Liver (tissue), 9 donors: Measurements from ENCODE around the gene FNDC1. TPM values are rescaled to one million over a fixed set of nuclear protein-coding genes. Genes with fewer than 3 reads are reported as not detected.

ENCODE experiments used
- DNase-seq: peaks from one replicate; pipeline ENCODE4 v3.0.0-alpha.2; 2017; ENCODE audit warnings: low spot score
- H3K27ac ChIP-seq, 2 donors: one replicate each; pipeline ENCODE4 v1.7.0; 2013; ENCODE audit warnings: inconsistent platforms in 2 of 2, low read length in 2 of 2, control low read depth in 1 of 2, low read depth in 1 of 2, mild to moderate bottlenecking in 1 of 2
- H3K27me3 ChIP-seq, 4 donors: one replicate each; pipeline versions ENCODE4 v1.6.1 to v1.7.0; 2013; ENCODE audit warnings: low read length in 3 of 4, inconsistent platforms in 1 of 4, mild to moderate bottlenecking in 1 of 4, moderate library complexity in 1 of 4; ENCODE audit not compliant: control insufficient read depth in 4 of 4, insufficient read depth in 4 of 4
- H3K36me3 ChIP-seq, 4 donors: one replicate each; pipeline versions ENCODE4 v1.6.1 to v1.7.0; 2013; ENCODE audit warnings: low read length in 3 of 4, mild to moderate bottlenecking in 3 of 4, low read depth in 1 of 4, moderate library complexity in 1 of 4; ENCODE audit not compliant: control insufficient read depth in 4 of 4, insufficient read depth in 3 of 4
- H3K4me1 ChIP-seq, 4 donors: one replicate each; pipeline versions ENCODE4 v1.6.1 to v1.7.0; 2013; ENCODE audit warnings: low read length in 3 of 4, mild to moderate bottlenecking in 3 of 4, moderate library complexity in 1 of 4; ENCODE audit not compliant: control insufficient read depth in 4 of 4, insufficient read depth in 4 of 4
- H3K4me3 ChIP-seq, 3 donors: one replicate each; pipeline versions ENCODE4 v1.6.1 to v1.7.0; 2013; ENCODE audit warnings: low read length in 3 of 3, control low read depth in 1 of 3, low read depth in 1 of 3, mild to moderate bottlenecking in 1 of 3
- H3K9ac ChIP-seq, 2 donors: one replicate each; pipeline ENCODE4 v1.7.0; 2013; ENCODE audit warnings: low read length in 2 of 2, mild to moderate bottlenecking in 2 of 2, moderate library complexity in 2 of 2, control low read depth in 1 of 2, low read depth in 1 of 2
- H3K9me3 ChIP-seq, 4 donors: one replicate each; pipeline versions ENCODE4 v1.6.1 to v1.7.0; 2013; ENCODE audit warnings: low read length in 3 of 4; ENCODE audit not compliant: control insufficient read depth in 4 of 4
- EGR1 ChIP-seq, 2 donors: IDR thresholded peaks; 2 replicates each; pipeline ENCODE4 v1.6.1; 2016 to 2018; ENCODE audit warnings: antibody characterized with exemption in 2 of 2, low read depth in 2 of 2
- FOXA1 ChIP-seq: IDR thresholded peaks from 2 replicates; pipeline ENCODE4 v1.6.1; 2016; ENCODE audit warnings: antibody characterized with exemption
- FOXA2 ChIP-seq: IDR thresholded peaks from 2 replicates; pipeline ENCODE4 v1.6.1; 2016; ENCODE audit warnings: antibody characterized with exemption
- GABPA ChIP-seq, 2 donors: IDR thresholded peaks in 1 of 2; conservative IDR thresholded peaks in 1 of 2; 2 replicates each; pipeline ENCODE4 v1.6.1; 2016; ENCODE audit warnings: antibody characterized with exemption in 2 of 2, mild to moderate bottlenecking in 1 of 2, moderate library complexity in 1 of 2
- HNF4A ChIP-seq, 2 donors: conservative IDR thresholded peaks; 2 replicates each; pipeline ENCODE4 v1.6.1; 2016; ENCODE audit warnings: antibody characterized with exemption in 2 of 2, mild to moderate bottlenecking in 2 of 2
- HNF4G ChIP-seq: IDR thresholded peaks from 2 replicates; pipeline ENCODE4 v1.6.1; 2016; ENCODE audit warnings: antibody characterized with exemption
- JUND ChIP-seq, 2 donors: IDR thresholded peaks; 2 replicates each; pipeline ENCODE4 v1.6.1; 2016; ENCODE audit warnings: antibody characterized with exemption in 2 of 2
- MAX ChIP-seq: IDR thresholded peaks from 2 replicates; pipeline ENCODE4 v1.6.1; 2016; ENCODE audit warnings: antibody characterized with exemption
- NR2F2 ChIP-seq: IDR thresholded peaks from 2 replicates; pipeline ENCODE4 v1.6.1; 2016; ENCODE audit warnings: antibody characterized with exemption
- RAD21 ChIP-seq, 2 donors: IDR thresholded peaks; 2 replicates each; pipeline ENCODE4 v1.6.1; 2016; ENCODE audit warnings: antibody characterized with exemption in 2 of 2, mild to moderate bottlenecking in 2 of 2
- RXRA ChIP-seq, 2 donors: IDR thresholded peaks; 2 replicates each; pipeline ENCODE4 v1.6.1; 2017 to 2018; ENCODE audit warnings: antibody characterized with exemption in 2 of 2, mild to moderate bottlenecking in 1 of 2
- SP1 ChIP-seq: IDR thresholded peaks from 2 replicates; pipeline ENCODE4 v1.6.1; 2018; ENCODE audit warnings: antibody characterized with exemption, mild to moderate bottlenecking
- TAF1 ChIP-seq: conservative IDR thresholded peaks from 2 replicates; pipeline ENCODE4 v1.6.1; 2016; ENCODE audit warnings: antibody characterized with exemption, mild to moderate bottlenecking
- YY1 ChIP-seq: IDR thresholded peaks from 2 replicates; pipeline ENCODE4 v1.6.1; 2016; ENCODE audit warnings: antibody characterized with exemption, mild to moderate bottlenecking
- ZBTB33 ChIP-seq: IDR thresholded peaks from 2 replicates; pipeline ENCODE4 v1.6.1; 2016; ENCODE audit warnings: antibody characterized with exemption
- WGBS: extraction: QIAGEN DNeasy Blood & Tissue Kit; methylation state at CpG from one replicate; pipeline ENCODE4 v1.1.7; 2013; 5-methylcytosine and 5-hydroxymethylcytosine counted together
- polyA plus RNA-seq, 2 donors: library from polyadenylated mRNA; stranded (reverse) in 1 of 2; unstranded in 1 of 2; fragments of 200-250 nt in 1 of 2; fragments of >200 nt in 1 of 2; fragmentation: Nextera tagmentation in 1 of 2; extraction: Ambion mirVana in 1 of 2; gene quantifications; one replicate each; pipeline versions ENCODE4 v1.2.1 to v1.2.3, GENCODE V29; 2013 to 2015
- total RNA-seq, 2 donors: library from RNA; depleted of rRNA; stranded (reverse); fragments of >200 nt; gene quantifications; one replicate each; pipeline ENCODE4 v1.2.3, GENCODE V29; 2014
- TF ChIP-seq, protein P1 (sequence below): IDR thresholded peaks from 2 replicates; pipeline ENCODE4 v1.6.1; 2016; ENCODE audit warnings: antibody characterized with exemption, mild to moderate bottlenecking
- TF ChIP-seq, protein P2 (sequence below): IDR thresholded peaks from 2 replicates; pipeline ENCODE4 v1.6.1; 2016; ENCODE audit warnings: antibody characterized with exemption
- TF ChIP-seq, protein P3 (sequence below): fragments of 150-350 bp; IDR thresholded peaks from 2 replicates; pipeline ENCODE4 v1.5.1; 2017; ENCODE audit warnings: improper control_type of control experiment, low read depth, low read length; ENCODE audit not compliant: missing input control
- donor health status: healthy.
- donor health status: healthy.
- donor health status: healthy.
- donor health status: healthy.
- donor health status: healthy.

Gene FNDC1
- total and polyA plus RNA-seq, 4 donors = 0.10 to 0.47 (median 0.17) TPM; not detected in 1

DNA sequence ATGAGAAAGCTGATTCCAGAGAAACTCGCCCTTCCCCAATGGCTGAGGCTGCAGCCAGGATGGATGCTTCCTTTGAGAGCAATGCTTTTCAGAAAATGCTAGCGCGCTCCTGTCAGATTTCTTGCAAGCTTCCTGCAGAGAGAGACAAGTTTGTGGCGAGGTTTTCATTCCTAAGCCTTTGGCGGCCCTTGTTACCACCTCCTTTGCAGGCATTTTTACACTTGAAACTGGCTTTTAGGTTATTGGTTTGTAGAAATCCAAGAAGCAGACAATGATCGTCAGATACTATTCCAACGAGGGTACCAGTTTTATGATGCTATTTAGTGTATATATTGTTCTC, 1.1 kb downstream of the FNDC1 start:
- H3K9ac ChIP-seq = no peak overlapping the region
- no peak overlapping the region for H3K27ac ChIP-seq
- no peaks in the 10 kb centered on the region for H3K9me3 ChIP-seq
- no peak for DNase-seq
- H3K27me3 ChIP-seq = peaks cover 3 to 18% (median 12%) of the 10 kb centered on the region in 4 donors
- WGBS = 6% methylated on average over 7 of the region's 7 CpGs
- H3K4me1 ChIP-seq = peaks cover 5 to 21% (median 10%) of the 10 kb centered on the region in 4 donors
- no peak for TF ChIP-seq NR2F2
- no peak for TF ChIP-seq HNF4A (conservative IDR thresholded peaks at IDR 0.05)
- TF ChIP-seq RXRA (IDR thresholded peaks at IDR 0.05) = no peak
- TF ChIP-seq SP1 = no peak
- TF ChIP-seq HNF4G = no peak
- no peak for TF ChIP-seq MAX
- TF ChIP-seq EGR1 (IDR thresholded peaks at IDR 0.05; ENCODE audit: low read depth in 2 of 2) = no peak
- no peak for TF ChIP-seq JUND (IDR thresholded peaks at IDR 0.05)
- H3K4me3 ChIP-seq = no peak overlapping the region
- no peaks in the 10 kb centered on the region for H3K36me3 ChIP-seq

DNA sequence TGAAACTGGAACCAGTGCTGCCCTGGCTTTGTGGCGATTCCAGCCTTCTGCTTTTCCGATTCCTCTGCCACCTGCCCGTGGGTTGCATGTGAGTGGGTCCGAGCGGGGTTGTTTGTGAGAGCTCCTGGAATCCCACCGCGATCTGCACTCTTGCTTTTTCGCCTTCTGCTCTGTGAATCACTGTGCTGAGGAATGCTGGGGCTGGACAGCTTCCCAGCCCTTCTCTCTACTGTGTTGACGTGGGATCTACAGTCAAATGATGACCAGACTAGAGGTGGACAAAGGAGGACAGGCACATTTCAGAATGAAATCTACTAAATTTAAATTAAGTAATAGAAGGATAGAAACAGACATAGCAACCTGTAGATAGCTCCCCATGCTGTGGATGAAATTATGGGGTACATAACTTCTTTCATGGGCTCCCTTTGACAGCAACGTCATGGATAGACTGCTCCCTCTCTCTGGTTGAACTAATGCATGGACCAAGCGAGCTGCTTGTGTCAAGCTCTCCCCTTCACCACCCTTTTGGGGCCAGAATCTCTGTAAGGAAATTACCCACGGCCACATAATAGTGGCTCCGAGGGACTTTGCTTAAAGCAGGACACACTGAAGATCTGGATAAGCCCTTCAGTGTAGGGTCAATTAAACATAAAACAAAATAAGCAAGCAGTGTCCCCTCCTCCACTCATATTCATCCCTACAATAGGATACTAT, 2.0 kb downstream of the FNDC1 start:
- TF ChIP-seq SP1 (no peak), FOXA1 (no peak), MAX (no peak), YY1 (no peak), HNF4A (conservative IDR thresholded peaks at IDR 0.05) (no peak), HNF4G (no peak), EGR1 (IDR thresholded peaks at IDR 0.05; ENCODE audit: low read depth in 2 of 2) (no peak), JUND (IDR thresholded peaks at IDR 0.05) (no peak), TAF1 (no peak), ZBTB33 (no peak), GABPA (IDR thresholded peaks at IDR 0.05 in 1 of 2, conservative IDR thresholded peaks at IDR 0.05 in 1 of 2) (no peak), RXRA (IDR thresholded peaks at IDR 0.05) (no peak), NR2F2 (no peak), FOXA2 (no peak), RAD21 (IDR thresholded peaks at IDR 0.05) (no peak)
- TF ChIP-seq, protein P1, sequence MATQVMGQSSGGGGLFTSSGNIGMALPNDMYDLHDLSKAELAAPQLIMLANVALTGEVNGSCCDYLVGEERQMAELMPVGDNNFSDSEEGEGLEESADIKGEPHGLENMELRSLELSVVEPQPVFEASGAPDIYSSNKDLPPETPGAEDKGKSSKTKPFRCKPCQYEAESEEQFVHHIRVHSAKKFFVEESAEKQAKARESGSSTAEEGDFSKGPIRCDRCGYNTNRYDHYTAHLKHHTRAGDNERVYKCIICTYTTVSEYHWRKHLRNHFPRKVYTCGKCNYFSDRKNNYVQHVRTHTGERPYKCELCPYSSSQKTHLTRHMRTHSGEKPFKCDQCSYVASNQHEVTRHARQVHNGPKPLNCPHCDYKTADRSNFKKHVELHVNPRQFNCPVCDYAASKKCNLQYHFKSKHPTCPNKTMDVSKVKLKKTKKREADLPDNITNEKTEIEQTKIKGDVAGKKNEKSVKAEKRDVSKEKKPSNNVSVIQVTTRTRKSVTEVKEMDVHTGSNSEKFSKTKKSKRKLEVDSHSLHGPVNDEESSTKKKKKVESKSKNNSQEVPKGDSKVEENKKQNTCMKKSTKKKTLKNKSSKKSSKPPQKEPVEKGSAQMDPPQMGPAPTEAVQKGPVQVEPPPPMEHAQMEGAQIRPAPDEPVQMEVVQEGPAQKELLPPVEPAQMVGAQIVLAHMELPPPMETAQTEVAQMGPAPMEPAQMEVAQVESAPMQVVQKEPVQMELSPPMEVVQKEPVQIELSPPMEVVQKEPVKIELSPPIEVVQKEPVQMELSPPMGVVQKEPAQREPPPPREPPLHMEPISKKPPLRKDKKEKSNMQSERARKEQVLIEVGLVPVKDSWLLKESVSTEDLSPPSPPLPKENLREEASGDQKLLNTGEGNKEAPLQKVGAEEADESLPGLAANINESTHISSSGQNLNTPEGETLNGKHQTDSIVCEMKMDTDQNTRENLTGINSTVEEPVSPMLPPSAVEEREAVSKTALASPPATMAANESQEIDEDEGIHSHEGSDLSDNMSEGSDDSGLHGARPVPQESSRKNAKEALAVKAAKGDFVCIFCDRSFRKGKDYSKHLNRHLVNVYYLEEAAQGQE = no peak
- TF ChIP-seq, protein P2, sequence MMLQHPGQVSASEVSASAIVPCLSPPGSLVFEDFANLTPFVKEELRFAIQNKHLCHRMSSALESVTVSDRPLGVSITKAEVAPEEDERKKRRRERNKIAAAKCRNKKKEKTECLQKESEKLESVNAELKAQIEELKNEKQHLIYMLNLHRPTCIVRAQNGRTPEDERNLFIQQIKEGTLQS = no peak
- TF ChIP-seq, protein P3, sequence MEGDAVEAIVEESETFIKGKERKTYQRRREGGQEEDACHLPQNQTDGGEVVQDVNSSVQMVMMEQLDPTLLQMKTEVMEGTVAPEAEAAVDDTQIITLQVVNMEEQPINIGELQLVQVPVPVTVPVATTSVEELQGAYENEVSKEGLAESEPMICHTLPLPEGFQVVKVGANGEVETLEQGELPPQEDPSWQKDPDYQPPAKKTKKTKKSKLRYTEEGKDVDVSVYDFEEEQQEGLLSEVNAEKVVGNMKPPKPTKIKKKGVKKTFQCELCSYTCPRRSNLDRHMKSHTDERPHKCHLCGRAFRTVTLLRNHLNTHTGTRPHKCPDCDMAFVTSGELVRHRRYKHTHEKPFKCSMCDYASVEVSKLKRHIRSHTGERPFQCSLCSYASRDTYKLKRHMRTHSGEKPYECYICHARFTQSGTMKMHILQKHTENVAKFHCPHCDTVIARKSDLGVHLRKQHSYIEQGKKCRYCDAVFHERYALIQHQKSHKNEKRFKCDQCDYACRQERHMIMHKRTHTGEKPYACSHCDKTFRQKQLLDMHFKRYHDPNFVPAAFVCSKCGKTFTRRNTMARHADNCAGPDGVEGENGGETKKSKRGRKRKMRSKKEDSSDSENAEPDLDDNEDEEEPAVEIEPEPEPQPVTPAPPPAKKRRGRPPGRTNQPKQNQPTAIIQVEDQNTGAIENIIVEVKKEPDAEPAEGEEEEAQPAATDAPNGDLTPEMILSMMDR = no peak
- Histone ChIP-seq H3K27me3 (peaks cover 3 to 18% (median 12%) of the 10 kb centered on the region in 4 donors), H3K9me3 (no peaks in the 10 kb centered on the region), H3K27ac (no peak overlapping the region), H3K9ac (no peak overlapping the region), H3K36me3 (no peaks in the 10 kb centered on the region), H3K4me3 (no peak overlapping the region), H3K4me1 (peaks cover 5 to 21% (median 10%) of the 10 kb centered on the region in 4 donors)
- no peak for DNase-seq
- 41% methylated on average over 13 of the region's 13 CpGs for WGBS
